ENCODE measurements around the gene GMPPB.
A peak's percentile ranks its signal among the peaks of the same experiment; 100 is the strongest.
"Not testable (repeated sequence)": the region's sequence is repeated elsewhere in the genome, so short reads cannot be mapped to it uniquely, and the experiment has no call there.

The GMPPB gene

DNA sequence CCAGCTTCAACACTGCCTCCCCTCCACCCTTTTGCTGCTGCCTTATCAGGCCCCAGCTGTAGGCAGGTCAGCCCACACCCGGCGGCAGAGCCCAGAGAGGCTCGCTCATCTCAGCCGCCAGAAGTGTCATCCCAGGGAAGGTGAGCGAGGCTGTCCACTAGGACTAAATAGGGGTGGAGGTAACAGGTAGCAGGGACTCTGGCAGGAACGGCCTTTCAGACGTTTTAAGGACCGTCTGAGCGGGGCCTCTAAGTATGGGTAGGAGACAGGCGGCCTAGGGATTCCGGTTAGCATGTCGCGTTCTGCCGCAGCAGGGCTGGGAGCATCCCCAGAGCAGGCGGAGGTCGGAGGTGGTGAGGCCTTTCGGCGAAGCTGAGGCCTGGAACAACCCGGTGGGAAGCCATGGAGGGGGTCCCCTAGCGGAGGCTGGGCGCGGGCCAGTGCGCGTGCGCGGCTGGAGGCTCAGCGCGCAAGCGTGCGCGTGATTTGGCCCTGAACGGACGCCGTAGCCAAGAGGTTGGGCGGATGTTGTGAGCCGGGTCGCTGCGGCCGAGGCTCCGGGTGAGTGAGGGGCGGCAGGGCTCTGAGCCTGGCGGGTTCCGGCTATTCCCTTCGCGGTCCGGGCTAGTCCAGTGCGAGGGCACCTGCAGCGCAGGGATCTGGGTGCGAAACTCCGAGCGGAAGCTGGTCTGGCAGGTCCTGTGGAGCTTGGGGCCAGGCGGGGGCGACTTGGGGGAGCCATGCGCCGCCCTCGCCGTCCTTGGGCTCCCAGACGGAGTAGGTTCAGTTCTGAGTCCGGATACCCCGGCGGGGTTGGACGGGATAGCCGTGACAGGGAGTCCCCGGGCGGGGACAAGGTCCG, 34.5 kb downstream of the GMPPB start, which contains the start of the genes MST1 and RNF123:
Gene MST1, minus strand, starts transcription at position 429 of the 862 bp plus-strand sequence. CDS start 783 bp downstream, outside the sequence.
Gene RNF123, plus strand, starts transcription at position 512 of the 862 bp plus-strand sequence. CDS start 1,609 bp downstream, outside the sequence.
- DNase-seq (ENCODE audit: low read depth): peak; percentile 87
- H3K4me3 ChIP-seq (ENCODE audit: low read length): peak within 1 kb of the TSS; percentile 92
- TF ChIP-seq, protein P1, sequence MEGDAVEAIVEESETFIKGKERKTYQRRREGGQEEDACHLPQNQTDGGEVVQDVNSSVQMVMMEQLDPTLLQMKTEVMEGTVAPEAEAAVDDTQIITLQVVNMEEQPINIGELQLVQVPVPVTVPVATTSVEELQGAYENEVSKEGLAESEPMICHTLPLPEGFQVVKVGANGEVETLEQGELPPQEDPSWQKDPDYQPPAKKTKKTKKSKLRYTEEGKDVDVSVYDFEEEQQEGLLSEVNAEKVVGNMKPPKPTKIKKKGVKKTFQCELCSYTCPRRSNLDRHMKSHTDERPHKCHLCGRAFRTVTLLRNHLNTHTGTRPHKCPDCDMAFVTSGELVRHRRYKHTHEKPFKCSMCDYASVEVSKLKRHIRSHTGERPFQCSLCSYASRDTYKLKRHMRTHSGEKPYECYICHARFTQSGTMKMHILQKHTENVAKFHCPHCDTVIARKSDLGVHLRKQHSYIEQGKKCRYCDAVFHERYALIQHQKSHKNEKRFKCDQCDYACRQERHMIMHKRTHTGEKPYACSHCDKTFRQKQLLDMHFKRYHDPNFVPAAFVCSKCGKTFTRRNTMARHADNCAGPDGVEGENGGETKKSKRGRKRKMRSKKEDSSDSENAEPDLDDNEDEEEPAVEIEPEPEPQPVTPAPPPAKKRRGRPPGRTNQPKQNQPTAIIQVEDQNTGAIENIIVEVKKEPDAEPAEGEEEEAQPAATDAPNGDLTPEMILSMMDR (IDR thresholded peaks at IDR 0.05; ENCODE audit: insufficient read depth, low read depth, low read length, missing control alignments): peak; percentile 33

DNA sequence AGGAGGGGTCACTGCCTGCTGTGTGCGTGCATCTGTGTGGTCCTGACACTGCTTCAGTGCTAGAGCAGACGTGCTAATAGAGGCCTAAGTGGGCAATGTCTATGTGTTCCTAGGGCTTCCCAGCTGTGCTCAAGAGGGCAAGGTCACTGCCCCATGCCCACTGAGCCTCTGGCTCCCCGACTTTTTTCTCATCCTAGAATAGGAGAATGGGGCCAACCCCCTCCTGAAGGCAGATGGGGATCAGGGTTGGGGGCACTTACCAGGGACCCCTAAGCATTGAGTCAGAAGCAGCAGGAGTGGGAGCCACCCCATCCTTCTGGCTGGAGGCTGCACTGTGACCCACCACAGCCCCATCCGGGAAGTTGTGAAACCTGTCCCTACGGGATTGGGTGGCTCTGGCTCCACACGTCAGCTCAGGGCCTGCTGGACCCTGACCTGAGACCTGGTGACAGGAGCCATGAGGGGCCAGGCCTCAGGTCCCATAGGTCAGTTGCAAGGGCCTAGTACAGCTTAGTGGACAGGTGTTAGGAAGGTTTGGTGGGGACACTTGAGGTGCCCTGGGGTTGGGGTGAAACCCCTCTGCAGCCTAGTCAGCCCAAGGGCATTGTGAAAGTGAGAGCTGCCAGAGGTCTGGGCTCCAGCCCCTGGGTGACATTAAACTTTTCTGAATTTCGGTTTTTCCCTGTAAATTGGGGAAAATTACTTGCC, 35.3 kb downstream of the GMPPB start:
- peak overlapping the region; percentile 92 for H3K4me3 ChIP-seq (ENCODE audit: low read length)
- DNase-seq (ENCODE audit: low read depth): not testable (repeated sequence)

DNA sequence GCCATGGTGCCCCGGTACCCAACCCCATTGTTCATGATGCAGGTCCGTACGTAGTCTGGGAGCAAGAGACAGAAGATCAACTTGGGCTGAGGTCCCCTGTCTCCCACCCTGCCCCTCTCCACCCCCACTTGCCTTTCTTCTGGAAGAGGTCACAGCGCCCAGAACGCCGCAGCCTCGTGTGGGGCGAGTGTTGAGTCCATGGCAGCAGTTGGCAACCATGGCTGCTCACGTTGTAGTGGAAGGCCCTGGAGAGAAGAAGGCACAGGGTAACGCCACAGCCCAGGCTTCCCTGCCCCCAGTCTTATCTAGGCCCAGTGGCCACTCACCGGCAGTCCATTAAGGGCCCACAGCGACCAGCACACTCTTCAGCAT, 36.3 kb downstream of the GMPPB start:
- H3K4me3 ChIP-seq (ENCODE audit: low read length); DNase-seq (ENCODE audit: low read depth): not testable (repeated sequence)

DNA sequence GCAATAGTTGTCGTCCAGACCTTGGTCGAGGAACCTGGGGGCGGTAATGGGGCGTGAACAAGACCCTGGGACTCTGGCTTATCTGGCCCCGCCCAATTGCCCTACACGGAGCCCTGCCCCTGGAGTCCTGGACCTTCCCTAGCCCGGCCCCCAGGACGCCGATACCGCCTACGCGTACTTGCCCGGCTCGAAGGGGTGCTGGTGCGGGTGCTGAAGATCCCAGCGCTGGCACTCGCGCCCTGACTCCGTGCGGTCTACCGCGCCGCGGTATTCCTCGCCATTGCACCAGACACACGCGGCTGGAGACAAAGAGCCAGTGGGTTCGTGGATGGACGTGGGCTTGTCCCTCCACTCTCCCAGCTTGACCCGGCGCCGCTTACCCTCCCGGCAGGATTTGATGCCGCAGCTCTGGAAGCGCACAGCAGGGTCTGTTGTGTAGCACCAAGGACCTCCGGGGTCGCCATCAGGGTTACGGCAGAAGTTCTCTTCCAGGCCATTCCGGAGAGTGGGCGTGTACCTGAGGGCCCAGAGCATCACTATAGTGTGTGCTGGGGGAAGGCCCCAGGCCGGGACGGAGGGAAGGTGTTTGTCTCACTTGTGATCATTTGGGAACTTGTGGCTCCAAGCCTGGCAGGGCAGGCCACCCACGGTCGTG, 36.9 kb downstream of the GMPPB start:
- peak overlapping the region; percentile 44 for H3K4me3 ChIP-seq (ENCODE audit: low read length)
- peak; percentile 78 for DNase-seq (ENCODE audit: low read depth)

DNA sequence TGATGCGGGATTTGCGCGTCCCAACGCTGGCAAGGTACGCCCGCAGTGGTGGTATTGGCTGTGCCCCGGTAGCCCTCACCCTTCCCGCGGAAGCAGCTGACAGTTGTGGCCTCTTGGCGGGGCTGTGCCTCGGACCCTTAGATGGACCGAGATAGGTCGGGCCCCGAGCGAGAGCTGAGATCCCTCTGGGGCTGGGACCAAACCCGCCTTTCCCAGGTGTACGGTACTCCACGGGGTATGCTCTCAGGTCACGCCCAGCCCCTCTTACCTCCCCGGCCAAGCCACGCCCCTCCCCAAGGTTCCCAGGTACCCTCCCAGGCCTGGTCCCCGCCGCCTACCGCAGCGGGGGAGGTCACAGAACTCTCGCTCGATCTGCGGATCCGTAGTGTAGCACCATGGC, 37.4 kb downstream of the GMPPB start:
- H3K4me3 ChIP-seq (ENCODE audit: low read length): peak overlapping the region; percentile 44
- peak; percentile 54 for DNase-seq (ENCODE audit: low read depth)

DNA sequence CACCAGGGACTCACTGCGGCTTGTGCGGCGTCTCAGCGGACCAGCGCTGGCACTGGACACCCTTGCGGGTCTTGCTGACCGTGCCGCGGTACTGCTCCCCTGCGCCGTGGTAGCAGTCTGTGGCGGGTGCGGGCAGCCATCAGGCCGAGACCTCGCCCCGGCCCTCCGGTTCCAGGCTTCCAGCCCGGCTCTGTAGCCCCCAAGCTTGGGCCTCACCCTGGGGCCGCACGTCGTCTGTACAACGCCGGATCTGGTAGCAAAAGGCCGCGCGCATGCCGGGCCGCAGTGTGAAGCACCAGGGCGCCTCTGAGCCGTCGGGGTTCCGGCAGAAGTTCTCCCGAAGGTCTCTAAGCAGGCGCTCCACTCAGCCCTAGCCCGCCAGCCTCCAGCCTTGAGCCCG, 37.9 kb downstream of the GMPPB start:
- not testable (repeated sequence) for H3K4me3 ChIP-seq (ENCODE audit: low read length)

DNA sequence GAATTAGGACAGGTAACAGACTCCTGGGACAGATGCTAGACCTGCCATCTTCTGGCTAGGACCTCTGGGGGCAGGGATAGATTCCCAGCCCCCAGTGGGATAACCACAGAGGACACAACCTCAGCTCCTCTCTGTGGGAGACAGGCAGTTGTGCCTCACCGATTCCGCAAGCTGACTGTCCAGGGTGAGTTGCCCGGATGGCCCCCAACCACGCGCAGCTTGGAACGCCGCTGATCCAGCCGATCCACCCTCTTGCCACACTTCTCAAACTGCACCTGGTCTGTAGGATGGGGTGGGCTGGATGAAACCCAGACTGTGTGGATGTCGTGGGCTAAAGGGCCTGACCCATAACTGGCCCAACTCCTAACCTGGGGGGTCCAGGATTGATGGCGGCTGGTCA, 38.6 kb downstream of the GMPPB start:
- not testable (repeated sequence) for DNase-seq (ENCODE audit: low read depth); H3K4me3 ChIP-seq (ENCODE audit: low read length)

More for the DNA sequence above, 37.9 kb downstream of the GMPPB start:
- DNase-seq (ENCODE audit: low read depth): not testable (repeated sequence)

DNA sequence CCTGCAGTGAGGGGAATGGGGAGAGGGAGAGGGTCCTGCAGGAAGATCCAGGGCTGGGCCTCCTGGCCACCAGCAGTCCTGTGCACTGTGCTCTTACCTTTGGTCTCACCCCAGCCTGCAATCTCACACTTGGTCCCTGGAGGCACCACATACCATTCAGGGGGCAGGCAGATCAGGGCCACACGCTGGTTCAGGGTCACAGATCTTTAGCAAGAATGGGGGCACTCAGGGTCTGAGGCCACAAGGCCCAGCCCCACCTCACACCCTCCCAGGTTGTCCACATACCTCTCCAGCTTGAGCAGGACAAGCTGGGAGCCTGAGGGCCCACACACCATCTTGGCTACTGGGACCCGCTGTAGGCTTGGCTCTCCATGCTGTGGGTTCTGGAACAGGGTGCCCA, 39.3 kb downstream of the GMPPB start:
- H3K4me3 ChIP-seq (ENCODE audit: low read length); DNase-seq (ENCODE audit: low read depth): not testable (repeated sequence)

DNA sequence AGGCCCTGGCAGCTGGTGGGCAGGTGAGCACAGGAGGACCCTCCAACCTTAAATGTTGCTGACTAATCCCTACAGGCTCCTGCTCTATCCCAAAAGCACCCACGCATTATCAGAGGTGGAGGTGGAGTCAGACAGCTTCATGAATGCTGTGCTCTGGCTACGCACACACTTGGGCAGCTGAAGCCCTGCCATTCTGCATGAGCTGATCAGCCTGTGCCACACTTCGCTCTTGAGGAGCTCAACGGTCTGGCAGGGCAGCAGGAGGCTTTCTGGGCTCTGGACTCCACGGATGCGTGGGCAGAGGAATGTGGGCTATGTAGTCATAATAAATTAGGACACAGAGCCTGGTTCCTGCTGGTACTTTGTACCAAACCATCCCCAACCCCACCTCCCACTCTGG, 40.6 kb downstream of the GMPPB start:
- DNase-seq (ENCODE audit: low read depth): no peak

DNA sequence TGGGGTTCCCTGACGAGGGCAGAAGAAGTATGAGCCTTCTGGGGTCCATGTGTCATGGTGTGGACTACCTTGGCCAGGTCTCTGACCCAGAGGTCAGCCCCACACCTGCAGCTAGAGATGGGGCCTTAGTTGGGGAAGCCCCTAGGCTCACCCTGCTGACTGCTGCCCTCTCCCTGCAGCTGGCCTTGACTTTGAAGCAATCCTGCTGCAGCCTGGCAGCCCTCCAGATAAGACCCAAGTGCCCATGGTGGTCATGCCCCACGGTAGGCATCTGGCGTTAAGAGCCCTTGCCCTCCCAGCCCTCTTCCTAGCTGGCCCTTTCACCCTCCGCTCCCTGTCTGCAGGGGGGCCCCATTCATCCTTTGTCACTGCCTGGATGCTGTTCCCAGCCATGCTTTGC, 42.2 kb downstream of the GMPPB start:
- H3K4me3 ChIP-seq (ENCODE audit: low read length): no peak overlapping the region
- no peak for DNase-seq (ENCODE audit: low read depth)
- TF ChIP-seq, protein P1 (IDR thresholded peaks at IDR 0.05; ENCODE audit: insufficient read depth, low read depth, low read length, missing control alignments): no peak

More for the DNA sequence above, 40.6 kb downstream of the GMPPB start:
- no peak overlapping the region for H3K4me3 ChIP-seq (ENCODE audit: low read length)
- TF ChIP-seq, protein P1 (IDR thresholded peaks at IDR 0.05; ENCODE audit: insufficient read depth, low read depth, low read length, missing control alignments): no peak

Data from epithelial cell of esophagus (primary cell).